Endothelial cell of umbilical vein (primary cell): ENCODE results near the gene PODNL1. TPM values are rescaled to one million over a fixed set of nuclear protein-coding genes. Genes with fewer than 3 reads are reported as not detected.

Experiments used
- BruUV-seq: library from RNA; stranded (reverse); fragments of 400-500 nt; replicated peaks from 2 replicates; lab custom pipeline; 2021; lab: Mats Ljungman, UMichigan
- CTCF ChIA-PET: fragments of 300-600, 350-600 bp; sonication (Branson Sonifier 250); formaldehyde crosslinking; loops from one replicate; lab custom pipeline; 2021; ENCODE audit warnings: antibody characterized with exemption, inconsistent platforms; lab: Charles Lee
- POLR2A ChIA-PET: fragments of 300-600, 350-600 bp; sonication (Branson Sonifier 250); formaldehyde crosslinking; loops from one replicate; lab custom pipeline; 2021; ENCODE audit warnings: antibody characterized with exemption, inconsistent platforms; lab: Charles Lee
- DNase-seq: peaks from one replicate; pipeline ENCODE4 v3.0.0-alpha.2; 2011; ENCODE audit warnings: low read depth, low spot score
- FAIRE-seq: peaks from 2 replicates; lab custom pipeline; 2011; peaks lifted over from hg19 to GRCh38; lab: Jason Lieb, UNC
- H2AFZ ChIP-seq: 2 replicates; pipeline ENCODE4 v1.6.0; 2012; ENCODE audit warnings: low read depth, low read length, control low read depth, inconsistent platforms
- H3K27ac ChIP-seq: 2 replicates; pipeline ENCODE4 v1.5.1; 2011; ENCODE audit warnings: low read depth, mild to moderate bottlenecking, control low read depth, low read length, moderate library complexity; ENCODE audit not compliant: insufficient read depth
- H3K27me3 ChIP-seq, 2 experiments: 2 replicates each; pipeline versions ENCODE4 v1.6.0 to v1.6.1; 2011; ENCODE audit warnings: low read length in 2 of 2, mixed read lengths in 1 of 2; ENCODE audit not compliant: control insufficient read depth in 2 of 2, insufficient read depth in 2 of 2
- H3K36me3 ChIP-seq, 2 experiments: 2 replicates in 1 of 2; 3 replicates in 1 of 2; pipeline ENCODE4 v1.5.1; 2011; ENCODE audit warnings: low read length in 2 of 2, mild to moderate bottlenecking in 1 of 2, moderate library complexity in 1 of 2; ENCODE audit not compliant: control insufficient read depth in 2 of 2, insufficient read depth in 2 of 2; ENCODE audit errors: extremely low read depth in 1 of 2
- H3K4me1 ChIP-seq: 3 replicates; pipeline ENCODE4 v1.5.1; 2011; ENCODE audit warnings: mild to moderate bottlenecking, low read length; ENCODE audit not compliant: control insufficient read depth, insufficient read depth; ENCODE audit errors: extremely low read depth
- H3K4me2 ChIP-seq: 2 replicates; pipeline ENCODE4 v1.6.1; 2011; ENCODE audit warnings: low read length, control low read depth, mixed read lengths; ENCODE audit not compliant: insufficient read depth
- H3K4me3 ChIP-seq, 3 experiments: fragments of 200-600 bp in 1 of 3; sonication (generic), shearing (Covaris generic) in 1 of 3; replicated peaks in 1 of 3; 2 replicates each; pipeline ENCODE4 v1.5.1; 2011 to 2016; ENCODE audit warnings: control low read depth in 3 of 3, low read length in 3 of 3, mild to moderate bottlenecking in 2 of 3, inconsistent platforms in 1 of 3, low read depth in 1 of 3, moderate library complexity in 1 of 3; ENCODE audit not compliant: insufficient read depth in 1 of 3
- H3K79me2 ChIP-seq: 2 replicates; pipeline ENCODE4 v1.6.0; 2012; ENCODE audit warnings: low read length, inconsistent platforms; ENCODE audit not compliant: control insufficient read depth, insufficient read depth
- H3K9ac ChIP-seq: replicated peaks from 2 replicates; pipeline ENCODE3; 2011; ENCODE audit warnings: low read length, control low read depth; ENCODE audit not compliant: insufficient read depth; ENCODE audit errors: extremely low read depth
- H3K9me1 ChIP-seq: replicated peaks from 3 replicates; pipeline ENCODE4 v1.6.0; 2011; ENCODE audit warnings: mild to moderate bottlenecking, low read length; ENCODE audit not compliant: control insufficient read depth, insufficient read depth; ENCODE audit errors: extremely low read depth
- H3K9me3 ChIP-seq: replicated peaks from 2 replicates; pipeline ENCODE4 v1.5.1; 2012; ENCODE audit warnings: low read length, inconsistent platforms; ENCODE audit not compliant: control insufficient read depth, insufficient read depth
- H4K20me1 ChIP-seq: replicated peaks from 2 replicates; pipeline ENCODE3; 2011; ENCODE audit warnings: mild to moderate bottlenecking, low read length; ENCODE audit not compliant: control insufficient read depth, insufficient read depth; ENCODE audit errors: extremely low read depth
- EZH2 ChIP-seq: IDR thresholded peaks from 2 replicates; pipeline ENCODE4 v1.6.1; 2012; ENCODE audit warnings: borderline replicate concordance, low read depth, mild to moderate bottlenecking, moderate library complexity, low read length, inconsistent platforms; ENCODE audit not compliant: severe bottlenecking
- FOS ChIP-seq: IDR thresholded peaks from 2 replicates; pipeline ENCODE4 v1.6.1; 2011; ENCODE audit warnings: mild to moderate bottlenecking, low read length, moderate library complexity, borderline replicate concordance; ENCODE audit not compliant: insufficient read depth
- GATA2 ChIP-seq: IDR thresholded peaks from 2 replicates; pipeline ENCODE4 v1.7.0; 2011; ENCODE audit warnings: low read depth, mild to moderate bottlenecking, moderate library complexity, mixed read lengths, low read length; ENCODE audit not compliant: insufficient read length, insufficient read depth
- JUN ChIP-seq: IDR thresholded peaks from 2 replicates; pipeline ENCODE4 v1.6.1; 2011; ENCODE audit warnings: borderline replicate concordance, low read depth; ENCODE audit not compliant: insufficient read length, insufficient read depth
- MYC ChIP-seq: IDR thresholded peaks from one replicate; pipeline ENCODE4 v1.6.1; 2011; ENCODE audit warnings: mild to moderate bottlenecking, low read depth, low read length
- POLR2A ChIP-seq: IDR thresholded peaks from 2 replicates; pipeline ENCODE4 v1.6.1; 2012; ENCODE audit warnings: low read depth, mild to moderate bottlenecking, control low read depth, low read length
- POLR2AphosphoS5 ChIP-seq: IDR thresholded peaks from 2 replicates; pipeline ENCODE4 v1.6.1; 2012; ENCODE audit warnings: low read depth, mild to moderate bottlenecking, control low read depth, low read length, moderate library complexity; ENCODE audit not compliant: insufficient read depth
- dilution Hi-C: fragments of 300-500 bp; cut with MboI; formaldehyde crosslinking; loops from one replicate; pipeline ENCODE4 v1.15.0; 2019; ENCODE audit warnings: low sequenced_read_pairs; ENCODE audit not compliant: extremely low pct_ligation_motif_present
- intact Hi-C: fragments of 100-400 bp; cut with micrococcal nuclease; formaldehyde crosslinking; loops from one replicate; pipeline ENCODE4 v1.10.0; 2022
- polyA plus RNA-seq, 4 experiments: library from polyadenylated mRNA; depleted of rRNA in 3 of 4; stranded (reverse) in 3 of 4; unstranded in 1 of 4; fragments of >200 nt; gene quantifications; 2 replicates each; pipeline versions ENCODE4 v1.2.1 to v1.2.3, GENCODE V29; 2011 to 2012; ENCODE audit warnings: missing spikeins in 1 of 4
- total RNA-seq: library from RNA; stranded (reverse); gene quantifications from 2 replicates; pipeline ENCODE4 v1.2.3, GENCODE V29; 2021
- TF ChIP-seq, protein P1 (sequence below), 2 donors: IDR thresholded peaks; 1 replicate in 1 of 2; 2 replicates in 1 of 2; pipeline ENCODE4 v1.5.1; 2011; ENCODE audit warnings: low read length in 2 of 2, mild to moderate bottlenecking in 2 of 2, moderate library complexity in 2 of 2, control low read depth in 1 of 2, inconsistent platforms in 1 of 2, low read depth in 1 of 2; ENCODE audit not compliant: insufficient read depth in 1 of 2; ENCODE audit errors: extremely low read depth in 1 of 2
- TF ChIP-seq, protein P2 (sequence below): IDR thresholded peaks from 2 replicates; pipeline ENCODE4 v1.6.1; 2011; ENCODE audit not compliant: insufficient read depth, insufficient read length

The PODNL1 gene
- total and polyA plus RNA-seq, 2 donors (not counting 3 experiments of a cell fraction or from before 2014, with no cell fraction given) = 0.21 TPM; not detected in 1

DNA sequence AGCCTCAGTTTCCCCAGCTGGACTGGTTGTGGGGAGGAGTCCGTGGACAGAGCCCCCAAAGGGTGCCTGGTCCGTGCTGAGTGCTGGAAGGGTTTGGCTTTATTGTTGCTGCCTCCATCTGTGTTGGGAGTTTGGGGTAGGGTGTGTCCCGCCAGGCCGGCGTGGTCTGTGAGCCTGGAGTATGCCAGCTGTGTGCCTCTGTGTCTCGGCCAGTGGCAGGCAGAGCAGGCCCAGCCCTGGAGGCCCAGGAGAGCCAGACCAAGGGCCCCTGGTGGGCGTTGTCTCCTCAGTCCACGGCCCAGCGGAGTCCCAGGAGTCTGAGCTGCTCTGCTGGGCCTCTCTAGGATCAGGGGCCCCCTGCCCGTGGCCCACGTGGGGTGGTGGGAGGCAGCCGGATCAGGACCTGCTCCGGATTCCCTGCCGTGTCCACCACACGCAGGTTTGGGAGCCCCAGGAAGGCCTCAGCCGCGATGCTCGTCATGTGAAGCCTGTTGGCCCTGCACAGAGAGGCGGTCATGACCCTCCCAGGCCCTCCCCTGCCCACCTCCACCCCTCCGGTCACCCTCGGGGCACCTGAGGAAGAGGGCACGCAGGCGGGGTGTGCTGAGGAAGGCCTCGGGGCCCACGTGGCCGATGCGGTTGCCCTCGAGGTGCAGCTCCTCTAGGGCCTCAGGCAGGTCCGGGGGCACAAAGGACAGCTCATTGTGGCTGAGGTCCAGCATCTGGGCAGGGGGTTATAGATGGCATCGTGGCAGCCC lies 6.6 kb downstream of the PODNL1 start:
- no TSS peak for BruUV-seq
- dilution Hi-C loops (no loop called here), intact Hi-C loops (no loop called here)
- peaks cover 0 to 4% of the 10 kb centered on the region in 2 experiments for H3K36me3 ChIP-seq
- CTCF ChIA-PET = interaction anchor here (0.7 to 1.5 kb wide), 2 partner anchors 10 to 110 kb away, joined by 3 to 4 read pairs; no protein-coding TSS in a partner anchor
- H3K9ac ChIP-seq = no peak overlapping the region
- TF ChIP-seq FOS (no peak), EZH2 (no peak), POLR2A (no peak), JUN (no peak), MYC (no peak), POLR2AphosphoS5 (no peak), GATA2 (no peak)
- TF ChIP-seq, protein P1, sequence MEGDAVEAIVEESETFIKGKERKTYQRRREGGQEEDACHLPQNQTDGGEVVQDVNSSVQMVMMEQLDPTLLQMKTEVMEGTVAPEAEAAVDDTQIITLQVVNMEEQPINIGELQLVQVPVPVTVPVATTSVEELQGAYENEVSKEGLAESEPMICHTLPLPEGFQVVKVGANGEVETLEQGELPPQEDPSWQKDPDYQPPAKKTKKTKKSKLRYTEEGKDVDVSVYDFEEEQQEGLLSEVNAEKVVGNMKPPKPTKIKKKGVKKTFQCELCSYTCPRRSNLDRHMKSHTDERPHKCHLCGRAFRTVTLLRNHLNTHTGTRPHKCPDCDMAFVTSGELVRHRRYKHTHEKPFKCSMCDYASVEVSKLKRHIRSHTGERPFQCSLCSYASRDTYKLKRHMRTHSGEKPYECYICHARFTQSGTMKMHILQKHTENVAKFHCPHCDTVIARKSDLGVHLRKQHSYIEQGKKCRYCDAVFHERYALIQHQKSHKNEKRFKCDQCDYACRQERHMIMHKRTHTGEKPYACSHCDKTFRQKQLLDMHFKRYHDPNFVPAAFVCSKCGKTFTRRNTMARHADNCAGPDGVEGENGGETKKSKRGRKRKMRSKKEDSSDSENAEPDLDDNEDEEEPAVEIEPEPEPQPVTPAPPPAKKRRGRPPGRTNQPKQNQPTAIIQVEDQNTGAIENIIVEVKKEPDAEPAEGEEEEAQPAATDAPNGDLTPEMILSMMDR (IDR thresholded peaks at IDR 0.05; ENCODE audit: extremely low read depth in 1 of 2, insufficient read depth in 1 of 2, low read depth in 1 of 2, low read length in 2 of 2) = no peak
- TF ChIP-seq, protein P2, sequence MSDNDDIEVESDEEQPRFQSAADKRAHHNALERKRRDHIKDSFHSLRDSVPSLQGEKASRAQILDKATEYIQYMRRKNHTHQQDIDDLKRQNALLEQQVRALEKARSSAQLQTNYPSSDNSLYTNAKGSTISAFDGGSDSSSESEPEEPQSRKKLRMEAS = no peak
- no peak overlapping the region for H3K4me2 ChIP-seq
- no peak overlapping the region for H2AFZ ChIP-seq
- H3K4me3 ChIP-seq = no peak overlapping the region
- DNase-seq (no peak), FAIRE-seq (no peak)
- H3K9me1 ChIP-seq = no peaks in the 10 kb centered on the region
- H3K79me2 ChIP-seq = no peaks in the 10 kb centered on the region
- POLR2A ChIA-PET = interaction anchor here (0.6 kb wide), 1 partner anchor 22 kb away, joined by 8 read pairs; no protein-coding TSS in a partner anchor
- H3K4me1 ChIP-seq = no peaks in the 10 kb centered on the region
- no peaks in the 10 kb centered on the region for H3K27me3 ChIP-seq
- H3K9me3 ChIP-seq = no peaks in the 10 kb centered on the region
- H4K20me1 ChIP-seq = no peaks in the 10 kb centered on the region
- no peak overlapping the region for H3K27ac ChIP-seq
